ENCODE measurements around the gene WDR59.

Gene WDR59

DNA sequence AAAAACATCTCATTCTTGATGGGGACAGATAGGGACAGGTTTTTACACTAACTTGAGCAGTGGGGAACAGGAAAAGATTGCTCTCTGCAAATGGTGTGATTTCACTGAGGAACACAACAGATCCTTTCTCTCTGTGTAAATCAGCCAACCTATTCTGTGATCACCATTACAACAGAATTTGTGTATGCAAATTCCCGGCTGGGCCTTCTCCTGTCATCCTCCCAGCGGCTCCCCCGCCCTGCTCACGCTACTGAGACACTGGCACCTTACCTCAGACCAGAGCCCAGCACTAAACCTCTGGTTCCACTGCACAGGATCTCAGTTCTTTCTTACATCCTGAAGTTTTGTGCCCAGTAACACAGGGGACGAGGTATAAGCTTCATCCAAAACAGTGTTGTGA lies 113.3 kb downstream of the WDR59 start:
- no peak for DNase-seq (ENCODE audit: low read depth)
- TF ChIP-seq, protein P1, sequence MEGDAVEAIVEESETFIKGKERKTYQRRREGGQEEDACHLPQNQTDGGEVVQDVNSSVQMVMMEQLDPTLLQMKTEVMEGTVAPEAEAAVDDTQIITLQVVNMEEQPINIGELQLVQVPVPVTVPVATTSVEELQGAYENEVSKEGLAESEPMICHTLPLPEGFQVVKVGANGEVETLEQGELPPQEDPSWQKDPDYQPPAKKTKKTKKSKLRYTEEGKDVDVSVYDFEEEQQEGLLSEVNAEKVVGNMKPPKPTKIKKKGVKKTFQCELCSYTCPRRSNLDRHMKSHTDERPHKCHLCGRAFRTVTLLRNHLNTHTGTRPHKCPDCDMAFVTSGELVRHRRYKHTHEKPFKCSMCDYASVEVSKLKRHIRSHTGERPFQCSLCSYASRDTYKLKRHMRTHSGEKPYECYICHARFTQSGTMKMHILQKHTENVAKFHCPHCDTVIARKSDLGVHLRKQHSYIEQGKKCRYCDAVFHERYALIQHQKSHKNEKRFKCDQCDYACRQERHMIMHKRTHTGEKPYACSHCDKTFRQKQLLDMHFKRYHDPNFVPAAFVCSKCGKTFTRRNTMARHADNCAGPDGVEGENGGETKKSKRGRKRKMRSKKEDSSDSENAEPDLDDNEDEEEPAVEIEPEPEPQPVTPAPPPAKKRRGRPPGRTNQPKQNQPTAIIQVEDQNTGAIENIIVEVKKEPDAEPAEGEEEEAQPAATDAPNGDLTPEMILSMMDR (conservative IDR thresholded peaks at IDR 0.05; ENCODE audit: low read depth, low read length) = no peak
- H3K4me3 ChIP-seq (ENCODE audit: low read depth, low read length) = no peak overlapping the region

DNA sequence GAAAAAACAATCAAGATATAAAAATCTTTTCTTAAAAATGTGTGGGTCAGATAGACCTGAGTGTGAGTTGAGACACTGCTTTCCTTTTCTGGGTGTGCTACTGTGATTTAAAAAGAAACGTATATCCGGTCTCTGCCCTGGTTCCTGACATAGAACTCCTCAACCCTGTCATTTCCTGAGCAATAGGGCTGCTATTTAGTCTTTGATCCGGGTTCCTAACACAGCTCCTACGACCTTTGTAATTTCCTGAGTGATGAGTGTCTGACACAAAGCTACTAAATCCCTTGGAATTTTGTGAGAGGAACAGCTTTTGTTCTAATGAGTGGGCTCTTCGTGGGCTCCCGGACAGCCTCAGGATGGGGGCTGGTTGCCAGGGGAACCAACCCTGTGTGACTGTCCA lies 116.4 kb downstream of the WDR59 start:
- TF ChIP-seq, protein P1 (conservative IDR thresholded peaks at IDR 0.05; ENCODE audit: low read depth, low read length) = no peak
- H3K4me3 ChIP-seq (ENCODE audit: low read depth, low read length) = no peak overlapping the region
- peak; percentile 44 for DNase-seq (ENCODE audit: low read depth)

DNA sequence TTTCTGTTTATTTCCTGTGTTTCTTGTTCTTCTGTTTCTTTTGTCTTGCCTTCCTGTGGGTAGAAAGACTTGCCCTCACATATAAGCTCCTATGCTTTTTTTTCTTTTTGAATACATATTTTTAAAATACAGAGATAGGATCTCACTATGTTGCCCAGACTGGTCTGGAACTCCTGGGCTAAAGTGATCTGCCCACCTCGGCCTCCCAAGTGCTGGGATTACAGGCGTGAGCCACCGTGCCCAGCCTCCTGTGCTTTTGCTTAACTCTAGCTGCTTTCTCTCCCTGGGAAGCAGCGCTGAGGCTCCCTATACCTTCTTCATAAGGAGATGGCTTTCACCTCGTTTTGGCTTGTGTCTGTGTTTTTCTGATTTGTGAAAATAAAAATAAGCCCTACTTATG lies 116.9 kb downstream of the WDR59 start:
- H3K4me3 ChIP-seq (ENCODE audit: low read depth, low read length) = no peak overlapping the region
- TF ChIP-seq, protein P1 (conservative IDR thresholded peaks at IDR 0.05; ENCODE audit: low read depth, low read length) = no peak

DNA sequence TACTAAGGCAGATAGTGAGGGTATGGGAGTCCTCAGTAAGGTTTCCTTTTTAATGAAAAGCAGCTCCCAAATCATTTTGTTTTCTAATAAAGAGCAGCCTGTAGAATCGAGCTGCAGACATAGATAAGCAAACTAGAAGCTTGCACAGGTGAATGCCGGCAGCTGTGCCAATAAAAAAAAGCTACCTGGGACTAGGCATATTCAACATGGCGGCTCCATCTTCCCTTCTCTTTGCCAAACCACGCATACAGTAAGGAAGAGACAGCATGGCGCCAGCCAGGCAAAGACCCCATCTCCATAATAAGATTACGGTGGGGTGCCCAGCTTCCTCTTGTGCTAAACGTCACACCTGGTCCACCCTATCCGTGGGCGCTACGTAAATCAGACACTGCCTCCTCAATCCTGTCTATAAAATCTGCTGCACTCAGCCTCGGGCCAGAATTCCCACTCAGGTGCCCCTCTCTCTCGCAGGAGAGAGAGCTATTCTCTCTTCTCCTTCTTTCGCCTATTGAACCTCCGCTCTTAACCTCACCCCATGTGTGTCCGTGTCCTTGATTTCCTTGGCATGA lies 117.6 kb downstream of the WDR59 start:
- TF ChIP-seq, protein P1 (conservative IDR thresholded peaks at IDR 0.05; ENCODE audit: low read depth, low read length) = no peak
- no peak overlapping the region for H3K4me3 ChIP-seq (ENCODE audit: low read depth, low read length)
- DNase-seq (ENCODE audit: low read depth) = no peak

More for the DNA sequence above, 116.9 kb downstream of the WDR59 start:
- DNase-seq (ENCODE audit: low read depth) = no peak

DNA sequence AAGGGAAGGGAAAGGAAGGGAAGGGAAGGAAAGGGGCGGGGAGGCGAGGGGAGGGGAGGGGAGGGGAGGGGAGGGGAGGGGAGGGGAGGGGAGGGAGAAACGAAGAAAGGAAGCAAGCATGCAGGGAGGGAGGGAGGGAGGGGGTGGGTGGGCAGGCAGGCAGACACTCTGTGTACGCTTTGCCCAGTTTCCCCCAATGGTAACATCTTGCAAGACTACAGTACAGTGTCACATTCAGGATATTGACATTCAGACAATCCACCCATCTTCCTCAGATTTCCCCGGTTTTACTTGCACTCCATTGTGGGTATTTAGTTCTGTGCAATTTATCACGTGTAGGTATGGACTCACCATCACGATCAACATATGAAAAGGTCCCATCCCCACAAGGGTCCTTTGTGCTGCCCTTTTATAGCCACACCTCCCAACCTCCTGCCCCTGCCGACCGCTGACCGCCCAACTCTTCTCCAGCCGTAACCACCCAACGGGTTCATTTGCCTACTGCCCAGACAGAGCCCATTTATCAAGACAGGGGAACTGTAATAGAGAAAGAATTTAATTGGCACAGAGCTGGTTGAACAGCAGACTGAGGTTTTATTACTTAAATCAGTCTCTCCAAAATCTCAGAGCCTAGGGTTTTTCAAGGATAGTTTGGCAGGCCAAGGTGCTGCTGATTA lies 118.9 kb downstream of the WDR59 start:
- no peak for DNase-seq (ENCODE audit: low read depth)
- TF ChIP-seq, protein P1 (conservative IDR thresholded peaks at IDR 0.05; ENCODE audit: low read depth, low read length) = no peak
- no peak overlapping the region for H3K4me3 ChIP-seq (ENCODE audit: low read depth, low read length)

DNA sequence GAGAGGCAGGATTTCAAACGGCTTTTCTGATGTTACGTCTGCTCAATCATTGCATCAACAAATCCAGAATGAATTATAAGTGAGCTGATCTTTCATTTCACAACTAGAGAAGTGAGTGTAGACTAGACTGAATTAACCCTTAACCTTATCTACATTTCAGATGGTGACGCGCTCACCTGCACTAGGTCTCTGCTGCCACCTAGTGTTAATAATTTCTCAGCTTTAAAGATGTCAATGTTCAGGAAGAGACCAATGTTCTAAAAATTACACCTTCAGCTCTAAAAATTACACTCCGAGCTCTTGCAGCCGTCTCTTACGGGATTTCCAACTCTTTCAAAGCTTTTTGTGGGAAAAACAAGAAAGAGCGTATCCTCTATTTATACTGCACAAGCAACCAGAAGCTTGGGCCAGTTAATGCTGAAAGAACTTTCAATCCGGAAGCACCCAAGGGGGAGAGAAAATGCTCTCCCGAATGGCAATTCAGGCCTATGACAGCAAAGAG lies 122.1 kb downstream of the WDR59 start:
- DNase-seq (ENCODE audit: low read depth) = peak; percentile 68
- TF ChIP-seq, protein P1 (conservative IDR thresholded peaks at IDR 0.05; ENCODE audit: low read depth, low read length) = peak; percentile 89
- no peak overlapping the region for H3K4me3 ChIP-seq (ENCODE audit: low read depth, low read length)

DNA sequence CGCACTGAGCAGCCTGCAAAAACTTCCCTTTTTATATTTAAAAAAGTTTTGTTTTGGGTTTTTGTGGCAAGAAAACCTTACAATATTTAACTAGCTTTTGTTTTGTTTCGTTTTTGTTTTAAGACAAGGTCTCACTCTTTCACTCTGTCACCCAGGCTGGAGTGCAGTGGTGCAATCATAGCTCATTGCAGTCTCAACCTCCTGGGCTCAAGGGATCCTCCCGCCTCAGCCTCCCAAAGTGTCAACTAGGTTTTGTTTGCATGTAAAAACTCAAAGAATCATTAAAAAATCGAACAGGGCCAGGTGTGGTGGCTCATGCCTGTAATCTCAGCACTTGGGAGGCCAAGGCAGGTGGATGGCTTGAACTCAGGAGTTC lies 132.4 kb downstream of the WDR59 start:
- no peak for DNase-seq (ENCODE audit: low read depth)
- TF ChIP-seq, protein P1 (conservative IDR thresholded peaks at IDR 0.05; ENCODE audit: low read depth, low read length) = no peak

More for the DNA sequence above, 132.4 kb downstream of the WDR59 start:
- H3K4me3 ChIP-seq (ENCODE audit: low read depth, low read length) = no peak overlapping the region

Data from choroid plexus epithelial cell (primary cell).